Measurements from ENCODE around the gene LCN10.

GRCh38 chr9:136709454-136710109 is 33.2 kb downstream of the LCN10 start:
- no peak for TF ChIP-seq SUZ12 (IDR thresholded peaks at IDR 0.05; ENCODE audit: extremely low read depth, insufficient read depth, insufficient read length)
- TF ChIP-seq ZNF274 (IDR thresholded peaks at IDR 0.05; ENCODE audit: low read depth, low read length) = no peak
- no peak for TF ChIP-seq YY1 (IDR thresholded peaks at IDR 0.05; ENCODE audit: insufficient read depth, insufficient read length)

Measured in NT2/D1 (cell line).